HepG2 (cell line): ENCODE results near the gene SLC34A3. TPM values are rescaled to one million over a fixed set of nuclear protein-coding genes. Genes with fewer than 3 reads are reported as not detected.
A peak's percentile ranks its signal among the peaks of the same experiment; 100 is the strongest.

Source experiments
- CEBPG ChIP-seq: IDR thresholded peaks from 2 replicates; pipeline ENCODE4 v1.6.1; 2016
- ETS1 ChIP-seq: sonication (generic); formaldehyde crosslinking; IDR thresholded peaks from 2 replicates; pipeline ENCODE4 v1.4.0; 2020; ENCODE audit warnings: missing genetic modification reagents
- MED1 ChIP-seq: sonication (generic); formaldehyde crosslinking; IDR thresholded peaks from 2 replicates; pipeline ENCODE4 v1.4.0; 2020; ENCODE audit warnings: missing genetic modification reagents
- MYC ChIP-seq: sonication (generic); formaldehyde crosslinking; IDR thresholded peaks from 2 replicates; pipeline ENCODE4 v1.9.0; 2021; ENCODE audit warnings: missing genetic modification reagents, borderline replicate concordance
- NCOA2 ChIP-seq: sonication (generic); formaldehyde crosslinking; IDR thresholded peaks from 2 replicates; pipeline ENCODE4 v1.8.0; 2022; ENCODE audit warnings: inconsistent platforms
- NFE2L1 ChIP-seq: sonication (generic); formaldehyde crosslinking; IDR thresholded peaks from 2 replicates; pipeline ENCODE4 v1.4.0; 2020; ENCODE audit warnings: missing genetic modification reagents, mild to moderate bottlenecking, borderline replicate concordance
- NONO ChIP-seq, 2 experiments: fragments of 450-650 bp in 1 of 2; sonication (generic) in 1 of 2; formaldehyde crosslinking in 1 of 2; IDR thresholded peaks in 1 of 2; conservative IDR thresholded peaks in 1 of 2; 2 replicates each; pipeline versions ENCODE4 v1.6.1 to v1.8.0; 2017 to 2022; ENCODE audit warnings: mild to moderate bottlenecking in 1 of 2, missing genetic modification reagents in 1 of 2, moderate library complexity in 1 of 2
- PTBP1 ChIP-seq: fragments of 200-400 bp; formaldehyde crosslinking; IDR thresholded peaks from 2 replicates; pipeline ENCODE4 v1.6.1; 2018; ENCODE audit warnings: low read length, low read depth; ENCODE audit not compliant: poor library complexity, severe bottlenecking
- RAD51 ChIP-seq: fragments of 450-650 bp; IDR thresholded peaks from 2 replicates; pipeline ENCODE4 v1.6.1; 2016; ENCODE audit warnings: borderline replicate concordance
- RCOR2 ChIP-seq: IDR thresholded peaks from 2 replicates; pipeline ENCODE4 v1.6.1; 2016; ENCODE audit warnings: missing biosample characterization, missing genetic modification reagents
- SAFB2 ChIP-seq: sonication (generic); formaldehyde crosslinking; IDR thresholded peaks from 2 replicates; pipeline ENCODE4 v1.5.1; 2020; ENCODE audit warnings: missing genetic modification reagents, low read depth, mild to moderate bottlenecking, borderline replicate concordance
- STAT5B ChIP-seq: sonication (generic); formaldehyde crosslinking; IDR thresholded peaks from 2 replicates; pipeline ENCODE4 v1.4.0; 2020; ENCODE audit warnings: missing genetic modification reagents
- TAF15 ChIP-seq: fragments of 200-400 bp; formaldehyde crosslinking; IDR thresholded peaks from one replicate; pipeline ENCODE4 v1.6.1; 2018; ENCODE audit warnings: mild to moderate bottlenecking, low read depth, low read length; ENCODE audit not compliant: poor library complexity, severe bottlenecking
- UBTF ChIP-seq: sonication (generic); formaldehyde crosslinking; IDR thresholded peaks from 2 replicates; pipeline ENCODE4 v1.4.0; 2020; ENCODE audit warnings: mild to moderate bottlenecking, missing genetic modification reagents
- ZBTB2 ChIP-seq: sonication (generic); formaldehyde crosslinking; IDR thresholded peaks from 2 replicates; pipeline ENCODE4 v1.8.0; 2022; ENCODE audit warnings: low read depth, missing genetic modification reagents
- ZFY ChIP-seq: sonication (generic); formaldehyde crosslinking; IDR thresholded peaks from 2 replicates; pipeline ENCODE4 v1.4.0; 2020; ENCODE audit warnings: missing genetic modification reagents
- ZFYVE20 ChIP-seq: sonication (generic); formaldehyde crosslinking; IDR thresholded peaks from 2 replicates; pipeline ENCODE4 v1.8.0; 2023; ENCODE audit warnings: low read depth, mild to moderate bottlenecking, moderate library complexity, missing genetic modification reagents, borderline replicate concordance
- ZNF737 ChIP-seq: sonication (generic); formaldehyde crosslinking; IDR thresholded peaks from 2 replicates; pipeline ENCODE4 v1.5.0; 2020; ENCODE audit warnings: missing genetic modification reagents, mild to moderate bottlenecking, borderline replicate concordance
- ZSCAN25 ChIP-seq: sonication (generic); formaldehyde crosslinking; IDR thresholded peaks from 2 replicates; pipeline ENCODE4 v1.8.0; 2022; ENCODE audit warnings: mild to moderate bottlenecking, missing genetic modification reagents
- ZSCAN30 ChIP-seq: sonication (generic); formaldehyde crosslinking; IDR thresholded peaks from 2 replicates; pipeline ENCODE4 v1.5.0; 2020; ENCODE audit warnings: mild to moderate bottlenecking, missing genetic modification reagents
- polyA plus RNA-seq, 8 experiments: library from polyadenylated mRNA; depleted of rRNA in 3 of 8; stranded (reverse) in 7 of 8; unstranded in 1 of 8; fragments of >200 nt; fragmentation: Illumina TruSeq in 4 of 8; extraction: Trizol in 4 of 8; gene quantifications; 2 replicates each; pipeline versions ENCODE4 v1.2.1 to v1.2.3, GENCODE V29; 2011 to 2016; ENCODE audit warnings: low read depth in 4 of 8, missing spikeins in 1 of 8, mixed read lengths in 1 of 8; ENCODE audit not compliant: insufficient read depth in 1 of 8
- total RNA-seq, 5 experiments: library from RNA; depleted of rRNA; stranded (reverse); fragments of >200 nt; fragmentation: Illumina TruSeq; extraction: Trizol; gene quantifications; 2 replicates each; pipeline ENCODE4 v1.2.3, GENCODE V29; 2016; ENCODE audit warnings: low read depth in 1 of 5

Gene SLC34A3
- total and polyA plus RNA-seq, 2 of the 13 experiments (the other 11 are each of a cell fraction or from before 2014, with no cell fraction given) = 0.07 to 1.0 TPM

GRCh38 chr9:137205126-137206069 is 25.3 kb upstream of the SLC34A3 start, which contains the start of the genes NDOR1 and TMEM203 (continued):
- TF ChIP-seq ZBTB2 (CRISPR knock-in tag) (peak; percentile 62), CEBPG (CRISPR knock-in tag) (peak; percentile 34; the same call in 1 of the 2 replicates), ZSCAN25 (no peak; the same call in 1 of the 2 replicates), ZFYVE20 (CRISPR knock-in tag) (0 out of 2 replicates have a peak, but pooled peaks have one; percentile 72), ZSCAN30 (CRISPR knock-in tag) (no peak), SAFB2 (CRISPR knock-in tag) (no peak; the same call in 1 of the 2 replicates), ZNF737 (CRISPR knock-in tag) (no peak), ZFY (CRISPR knock-in tag) (peak; percentile 94), STAT5B (CRISPR knock-in tag) (no peak), NCOA2 (CRISPR knock-in tag) (peak; percentile 42; the same call in 1 of the 2 replicates), UBTF (CRISPR knock-in tag) (peak; percentile 73), NONO (IDR thresholded peaks at IDR 0.05) (no peak), NONO (CRISPR knock-in tag; conservative IDR thresholded peaks at IDR 0.05) (peak; percentile 85), MED1 (CRISPR knock-in tag) (peak; percentile 42; the same call in 1 of the 2 replicates), ETS1 (CRISPR knock-in tag) (0 out of 2 replicates have a peak, but pooled peaks have one; percentile 43), TAF15 (no peak), NFE2L1 (CRISPR knock-in tag) (no peak), RAD51 (no peak), MYC (CRISPR knock-in tag) (peak; percentile 81; the same call in 1 of the 2 replicates), RCOR2 (CRISPR knock-in tag) (no peak), PTBP1 (no peak)
